B cell (primary cell): Measurements from ENCODE around the gene SPATA3.

ENCODE experiments used
- EZH2 ChIP-seq: IDR thresholded peaks from 2 replicates; pipeline ENCODE4 v1.6.1; 2012; ENCODE audit warnings: borderline replicate concordance, low read depth, mild to moderate bottlenecking, moderate library complexity, low read length; ENCODE audit not compliant: insufficient read depth, poor library complexity, severe bottlenecking
- TF ChIP-seq, protein P1 (sequence below): fragments of 200-600 bp; IDR thresholded peaks from one replicate; pipeline ENCODE4 v1.8.0; 2022; ENCODE audit warnings: antibody characterized with exemption, mild to moderate bottlenecking

DNA sequence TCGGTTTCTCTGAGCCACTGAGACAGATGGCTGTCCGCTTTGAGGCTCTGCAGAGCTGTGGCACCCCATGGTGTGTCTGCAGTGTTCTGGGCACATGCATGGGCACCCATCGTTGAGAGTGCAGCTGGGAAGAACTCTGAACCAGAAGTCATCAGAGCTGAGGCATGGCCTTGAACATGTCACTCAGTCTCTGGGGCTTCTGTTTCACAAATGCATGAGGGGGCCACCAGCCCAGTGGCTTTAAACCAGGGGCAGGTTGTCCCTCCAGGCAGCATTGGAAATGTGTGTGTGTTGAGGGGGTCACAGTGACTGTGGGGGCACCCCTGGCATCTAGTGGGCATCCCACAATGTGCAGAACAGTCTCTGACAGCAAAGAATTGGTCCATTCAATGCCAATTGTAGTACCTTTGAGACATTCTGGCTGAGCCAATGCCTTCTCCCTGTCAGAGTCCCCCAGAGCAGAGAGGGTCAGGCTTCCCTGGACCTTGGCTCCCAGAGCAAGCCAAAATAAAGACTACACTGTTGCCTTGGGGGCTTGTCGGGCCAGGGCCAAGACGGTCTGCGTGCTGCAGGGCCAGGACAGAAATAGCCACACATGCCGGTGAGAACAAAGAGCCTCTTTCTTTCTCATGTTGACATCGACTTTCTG lies 51.5 kb downstream of the SPATA3 start:
- TF ChIP-seq, protein P1, sequence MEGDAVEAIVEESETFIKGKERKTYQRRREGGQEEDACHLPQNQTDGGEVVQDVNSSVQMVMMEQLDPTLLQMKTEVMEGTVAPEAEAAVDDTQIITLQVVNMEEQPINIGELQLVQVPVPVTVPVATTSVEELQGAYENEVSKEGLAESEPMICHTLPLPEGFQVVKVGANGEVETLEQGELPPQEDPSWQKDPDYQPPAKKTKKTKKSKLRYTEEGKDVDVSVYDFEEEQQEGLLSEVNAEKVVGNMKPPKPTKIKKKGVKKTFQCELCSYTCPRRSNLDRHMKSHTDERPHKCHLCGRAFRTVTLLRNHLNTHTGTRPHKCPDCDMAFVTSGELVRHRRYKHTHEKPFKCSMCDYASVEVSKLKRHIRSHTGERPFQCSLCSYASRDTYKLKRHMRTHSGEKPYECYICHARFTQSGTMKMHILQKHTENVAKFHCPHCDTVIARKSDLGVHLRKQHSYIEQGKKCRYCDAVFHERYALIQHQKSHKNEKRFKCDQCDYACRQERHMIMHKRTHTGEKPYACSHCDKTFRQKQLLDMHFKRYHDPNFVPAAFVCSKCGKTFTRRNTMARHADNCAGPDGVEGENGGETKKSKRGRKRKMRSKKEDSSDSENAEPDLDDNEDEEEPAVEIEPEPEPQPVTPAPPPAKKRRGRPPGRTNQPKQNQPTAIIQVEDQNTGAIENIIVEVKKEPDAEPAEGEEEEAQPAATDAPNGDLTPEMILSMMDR: no peak
- TF ChIP-seq EZH2: no peak
